OCI-LY7 (cell line): ENCODE results near the gene PACS2. TPM values are rescaled to one million over a fixed set of nuclear protein-coding genes. Genes with fewer than 3 reads are reported as not detected.
A peak's percentile ranks its signal among the peaks of the same experiment; 100 is the strongest.

Experiments
- BruUV-seq: library from RNA; stranded (reverse); fragments of 400-500 nt; replicated peaks from 2 replicates; lab custom pipeline; 2021; lab: Mats Ljungman, UMichigan
- CTCF ChIA-PET: fragments of 300-600 bp; sonication (Branson Sonifier 250); formaldehyde crosslinking; loops from one replicate; lab custom pipeline; 2022; ENCODE audit warnings: antibody characterized with exemption; ENCODE audit not compliant: unreplicated experiment; lab: Charles Lee
- POLR2A ChIA-PET: fragments of 300-600 bp; sonication (Branson Sonifier 250); formaldehyde crosslinking; loops from one replicate; lab custom pipeline; 2022; ENCODE audit warnings: antibody characterized with exemption; lab: Charles Lee
- DNase-seq: peaks from one replicate; pipeline ENCODE4 v3.0.0-alpha.2; 2015; ENCODE audit warnings: low spot score
- H2AFZ ChIP-seq: fragments of 200-600 bp; sonication (generic), shearing (Covaris generic); 2 replicates; pipeline ENCODE4 v1.6.1; 2014; ENCODE audit warnings: mild to moderate bottlenecking, antibody characterized with exemption, low read length, moderate library complexity
- H3K27ac ChIP-seq: fragments of 200-600 bp; sonication (generic); 2 replicates; pipeline ENCODE4 v1.5.1; 2014; ENCODE audit warnings: mixed run types, low read depth, mild to moderate bottlenecking, moderate library complexity, low read length, inconsistent platforms; ENCODE audit not compliant: poor library complexity, severe bottlenecking
- H3K36me3 ChIP-seq: fragments of 200-600 bp; sonication (generic); 2 replicates; pipeline ENCODE4 v1.6.1; 2014; ENCODE audit warnings: mild to moderate bottlenecking, antibody characterized with exemption, low read length, moderate library complexity, mixed read lengths; ENCODE audit not compliant: insufficient read depth
- H3K4me1 ChIP-seq: fragments of 200-600 bp; sonication (generic); 2 replicates; pipeline ENCODE4 v1.5.1; 2014; ENCODE audit warnings: mild to moderate bottlenecking, low read length; ENCODE audit not compliant: insufficient read depth, poor library complexity, severe bottlenecking
- H3K4me2 ChIP-seq: fragments of 200-600 bp; sonication (generic); 2 replicates; pipeline ENCODE4 v1.6.1; 2014; ENCODE audit warnings: mild to moderate bottlenecking, low read length
- H3K4me3 ChIP-seq: fragments of 200-600 bp; sonication (generic); 2 replicates; pipeline ENCODE4 v1.5.1; 2014; ENCODE audit warnings: mild to moderate bottlenecking, low read depth, low read length; ENCODE audit not compliant: poor library complexity, severe bottlenecking
- H3K79me2 ChIP-seq: fragments of 200-600 bp; sonication (generic); 2 replicates; pipeline ENCODE4 v1.6.1; 2016; ENCODE audit warnings: low read depth, mild to moderate bottlenecking, low read length, moderate library complexity, mixed read lengths; ENCODE audit not compliant: insufficient read depth
- H3K9me2 ChIP-seq: fragments of 200-600 bp; sonication (generic); 2 replicates; pipeline ENCODE4 v1.6.1; 2016; ENCODE audit warnings: mild to moderate bottlenecking, low read length, mixed read lengths; ENCODE audit not compliant: insufficient read depth
- H3K9me3 ChIP-seq: fragments of 200-600 bp; sonication (generic); 2 replicates; pipeline ENCODE4 v1.6.1; 2014; ENCODE audit warnings: mild to moderate bottlenecking, mixed run types, low read length, mixed read lengths
- H4K20me1 ChIP-seq: fragments of 200-600 bp; sonication (generic); 2 replicates; pipeline ENCODE4 v1.6.1; 2014; ENCODE audit warnings: mild to moderate bottlenecking, antibody characterized with exemption, low read length, moderate library complexity, mixed read lengths; ENCODE audit not compliant: insufficient read depth
- EZH2phosphoT487 ChIP-seq: fragments of 200-600 bp; sonication (generic); IDR thresholded peaks from 2 replicates; pipeline ENCODE4 v1.6.1; 2018; ENCODE audit warnings: low read depth, borderline replicate concordance, mild to moderate bottlenecking, mixed run types, antibody characterized with exemption, low read length, moderate library complexity, mixed read lengths
- intact Hi-C: fragments of 100-400 bp; cut with micrococcal nuclease; formaldehyde crosslinking; loops from one replicate; pipeline ENCODE4 v1.10.0; 2022; ENCODE audit not compliant: unreplicated experiment
- total RNA-seq, 2 experiments: library from RNA; depleted of rRNA in 1 of 2; stranded (reverse); fragments of >200 nt in 1 of 2; shearing (Covaris generic) in 1 of 2; gene quantifications; 2 replicates each; pipeline ENCODE4 v1.2.3, GENCODE V29; 2014 to 2022
- TF ChIP-seq, protein P1 (sequence below): fragments of 200-600 bp; sonication (generic); conservative IDR thresholded peaks from 2 replicates; pipeline ENCODE4 v1.5.1; 2014; ENCODE audit warnings: mild to moderate bottlenecking, antibody characterized with exemption, low read length, moderate library complexity, mixed read lengths

Gene PACS2
- total RNA-seq, 2 experiments from 2014 or later, result 45.4 to 46.9 TPM

DNA sequence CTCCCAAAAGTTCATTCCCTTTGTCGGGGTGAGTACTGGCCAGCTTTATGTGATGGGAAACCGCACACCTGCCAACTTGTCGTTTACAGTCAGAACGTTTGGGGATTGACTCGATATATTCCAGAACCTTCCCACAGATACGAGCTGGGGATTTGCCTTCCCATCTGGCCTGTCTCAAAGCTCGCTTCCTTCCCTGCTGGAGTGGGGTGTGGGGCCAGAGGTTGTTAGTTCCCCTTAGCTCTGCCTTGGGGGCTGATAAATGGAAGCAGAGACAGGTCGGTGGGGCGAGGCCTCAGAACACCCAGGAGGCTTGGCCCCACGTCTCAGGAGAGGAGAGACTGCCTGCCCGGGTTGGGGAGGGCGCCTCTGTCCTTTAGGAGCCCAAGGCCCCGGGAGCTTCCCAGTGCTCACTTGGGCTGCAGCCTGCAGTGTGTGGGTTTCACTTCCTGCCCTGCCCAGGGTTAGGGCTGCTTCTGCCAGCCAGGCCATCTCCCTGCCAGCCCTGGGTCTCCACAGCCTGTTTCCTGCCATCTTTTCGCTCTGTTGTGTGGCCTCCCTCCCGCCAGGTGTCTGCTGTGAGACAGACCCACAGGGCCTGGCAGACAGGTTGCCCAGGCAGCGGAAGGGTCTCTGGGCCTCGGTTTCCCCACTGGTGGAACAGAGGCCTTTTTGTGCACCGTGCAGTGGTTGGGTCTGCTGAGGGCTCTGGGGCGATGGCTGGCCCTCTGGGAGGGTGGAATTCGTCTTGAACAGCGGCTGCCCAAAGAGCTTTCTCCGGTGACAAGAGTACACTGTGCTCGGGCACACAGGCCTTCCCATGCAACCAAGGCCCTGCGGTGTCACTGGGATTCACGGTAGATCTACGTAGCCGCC, 75.7 kb downstream of the PACS2 start:
- Histone ChIP-seq H3K4me2 (no peak overlapping the region), H2AFZ (no peak overlapping the region), H3K4me3 (no peak overlapping the region), H3K27ac (no peak overlapping the region), H3K9me3 (no peaks in the 10 kb centered on the region), H3K4me1 (peaks cover 3% of the 10 kb centered on the region), H3K9me2 (no peaks in the 10 kb centered on the region), H4K20me1 (no peaks in the 10 kb centered on the region), H3K79me2 (no peaks in the 10 kb centered on the region), H3K36me3 (no peaks in the 10 kb centered on the region)
- ChIA-PET CTCF (interaction anchor here (0.7 to 1.1 kb wide), 2 partner anchors 101 to 622 kb away, joined by 4 read pairs; no protein-coding TSS in a partner anchor), POLR2A (no interaction called here)
- intact Hi-C loops, result no loop called here
- BruUV-seq, result no TSS peak
- TF ChIP-seq EZH2phosphoT487, result no peak
- TF ChIP-seq, protein P1, sequence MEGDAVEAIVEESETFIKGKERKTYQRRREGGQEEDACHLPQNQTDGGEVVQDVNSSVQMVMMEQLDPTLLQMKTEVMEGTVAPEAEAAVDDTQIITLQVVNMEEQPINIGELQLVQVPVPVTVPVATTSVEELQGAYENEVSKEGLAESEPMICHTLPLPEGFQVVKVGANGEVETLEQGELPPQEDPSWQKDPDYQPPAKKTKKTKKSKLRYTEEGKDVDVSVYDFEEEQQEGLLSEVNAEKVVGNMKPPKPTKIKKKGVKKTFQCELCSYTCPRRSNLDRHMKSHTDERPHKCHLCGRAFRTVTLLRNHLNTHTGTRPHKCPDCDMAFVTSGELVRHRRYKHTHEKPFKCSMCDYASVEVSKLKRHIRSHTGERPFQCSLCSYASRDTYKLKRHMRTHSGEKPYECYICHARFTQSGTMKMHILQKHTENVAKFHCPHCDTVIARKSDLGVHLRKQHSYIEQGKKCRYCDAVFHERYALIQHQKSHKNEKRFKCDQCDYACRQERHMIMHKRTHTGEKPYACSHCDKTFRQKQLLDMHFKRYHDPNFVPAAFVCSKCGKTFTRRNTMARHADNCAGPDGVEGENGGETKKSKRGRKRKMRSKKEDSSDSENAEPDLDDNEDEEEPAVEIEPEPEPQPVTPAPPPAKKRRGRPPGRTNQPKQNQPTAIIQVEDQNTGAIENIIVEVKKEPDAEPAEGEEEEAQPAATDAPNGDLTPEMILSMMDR, result no peak
- DNase-seq, result peak; percentile 19

DNA sequence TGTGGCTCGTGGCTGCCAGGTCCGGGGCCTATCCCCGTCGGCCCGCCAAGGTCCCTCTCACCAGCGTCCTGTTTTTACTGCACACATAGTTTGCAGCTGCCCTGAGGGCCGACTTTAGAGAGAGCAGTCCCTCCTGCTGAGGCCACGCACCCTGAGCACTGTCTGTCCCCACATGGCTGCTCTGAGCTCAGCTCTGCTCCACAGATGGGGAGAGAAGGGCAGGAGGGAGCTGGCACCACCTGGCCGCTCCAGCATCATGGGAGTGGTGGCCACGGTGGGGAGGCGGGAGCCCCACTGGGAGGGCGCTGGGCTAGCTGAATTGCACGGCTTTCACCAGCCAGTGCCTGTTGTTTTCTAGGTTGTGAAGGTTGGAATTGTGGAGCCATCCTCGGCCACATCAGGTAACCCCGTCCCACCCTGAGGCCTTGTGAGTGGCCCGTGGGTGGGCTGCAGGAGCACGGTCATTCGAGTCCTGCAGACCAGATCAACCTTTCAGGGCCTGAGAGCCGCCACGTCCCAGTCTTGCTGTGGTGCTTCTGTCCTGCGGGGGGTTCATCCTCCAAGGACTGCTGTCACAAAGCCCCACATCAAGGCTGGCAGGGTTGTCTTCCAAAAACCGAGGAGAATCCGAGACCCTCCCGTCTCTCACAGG, 76.4 kb downstream of the PACS2 start:
- Histone ChIP-seq H3K9me3 (no peaks in the 10 kb centered on the region), H3K9me2 (no peaks in the 10 kb centered on the region), H3K79me2 (no peaks in the 10 kb centered on the region), H2AFZ (no peak overlapping the region), H3K36me3 (no peaks in the 10 kb centered on the region), H3K4me3 (no peak overlapping the region), H3K4me1 (peaks cover 3% of the 10 kb centered on the region), H4K20me1 (no peaks in the 10 kb centered on the region), H3K4me2 (no peak overlapping the region), H3K27ac (no peak overlapping the region)
- POLR2A ChIA-PET, result no interaction called here
- TF ChIP-seq, protein P1, result no peak
- TF ChIP-seq EZH2phosphoT487, result no peak
- CTCF ChIA-PET, result no interaction called here
- intact Hi-C loops, result no loop called here
- DNase-seq, result no peak
- no TSS peak for BruUV-seq
